NCI-H2029 treated with DMSO at 0.1 percent for 48 hours (cell line): Measurements from ENCODE around the gene DACH1.

ENCODE experiments used
- DNase-seq: peaks from one replicate; lab custom pipeline; 2025; lab: John Stamatoyannopoulos, UW

Gene DACH1

DNA sequence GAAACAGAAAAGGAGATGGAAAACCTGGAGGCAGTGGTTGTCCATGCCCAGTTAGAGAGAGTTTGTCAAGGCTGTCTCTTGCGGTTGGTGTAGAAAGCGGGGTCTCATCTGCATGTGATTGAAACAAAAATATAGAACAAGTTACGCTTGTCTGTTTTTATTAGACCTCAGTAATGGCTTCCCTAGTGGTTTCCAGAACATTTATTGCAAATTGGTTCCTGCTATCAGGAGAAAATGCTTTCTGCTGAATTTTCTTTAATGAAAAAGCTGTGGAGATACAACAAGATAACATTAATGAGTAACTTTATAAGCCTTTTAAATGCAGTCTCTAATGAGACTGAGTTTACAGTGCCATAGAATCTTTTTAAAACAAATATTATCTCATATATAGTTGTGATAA, 378.0 kb downstream of the DACH1 start:
- DNase-seq, result no peak

DNA sequence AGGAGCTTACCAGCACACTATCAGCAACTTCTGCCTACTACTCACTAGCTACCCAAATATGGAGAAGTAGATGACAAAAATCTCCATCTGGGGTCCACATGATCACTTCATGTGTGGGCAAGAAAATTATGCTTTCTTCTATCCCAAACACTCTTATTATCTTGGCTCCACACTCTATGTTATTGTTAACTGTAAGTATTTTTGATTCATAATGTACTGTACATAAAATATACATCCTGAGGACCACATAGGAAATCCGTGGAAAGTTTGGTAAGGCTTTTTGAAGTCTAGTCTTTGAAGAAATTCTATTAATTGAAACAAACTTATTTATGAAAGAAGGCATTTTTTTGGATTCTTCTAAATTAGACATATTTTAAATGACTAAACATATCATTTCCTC, 378.8 kb downstream of the DACH1 start:
- no peak for DNase-seq

DNA sequence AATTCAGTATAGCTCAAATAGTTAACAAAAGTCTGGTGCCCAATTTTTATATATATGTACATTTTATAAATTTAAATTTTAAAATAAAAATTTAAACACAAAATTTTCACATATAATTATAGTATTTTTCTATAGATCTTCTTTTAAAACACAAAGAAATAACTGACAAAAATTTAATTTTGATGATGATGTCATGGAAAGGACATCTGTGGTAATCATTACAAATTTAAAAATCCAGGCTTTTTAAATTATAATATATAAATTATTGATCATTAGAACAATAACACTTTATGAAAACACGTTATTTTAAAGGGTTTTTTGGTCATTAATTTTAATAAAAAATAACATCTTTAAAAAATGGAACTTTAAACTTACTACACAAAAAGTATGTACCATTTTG, 381.1 kb downstream of the DACH1 start:
- no peak for DNase-seq

DNA sequence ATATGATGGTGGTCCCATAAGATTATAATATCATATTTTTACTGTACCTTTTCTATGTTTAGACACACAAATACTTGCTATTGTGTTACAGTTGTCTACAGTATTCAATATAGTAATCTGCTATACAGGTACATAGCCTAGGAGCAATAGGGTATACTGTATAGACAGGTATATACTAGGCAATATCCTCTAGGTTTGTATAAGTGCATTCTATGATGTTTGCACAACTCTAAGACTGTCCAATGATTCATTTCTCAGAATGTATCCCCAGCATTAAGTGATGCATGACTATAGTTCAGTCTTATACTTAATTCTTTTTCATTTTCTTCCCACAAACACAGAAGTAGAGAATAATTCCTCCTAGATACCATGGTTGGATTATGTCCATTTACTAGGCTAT, 383.3 kb downstream of the DACH1 start:
- no peak for DNase-seq

DNA sequence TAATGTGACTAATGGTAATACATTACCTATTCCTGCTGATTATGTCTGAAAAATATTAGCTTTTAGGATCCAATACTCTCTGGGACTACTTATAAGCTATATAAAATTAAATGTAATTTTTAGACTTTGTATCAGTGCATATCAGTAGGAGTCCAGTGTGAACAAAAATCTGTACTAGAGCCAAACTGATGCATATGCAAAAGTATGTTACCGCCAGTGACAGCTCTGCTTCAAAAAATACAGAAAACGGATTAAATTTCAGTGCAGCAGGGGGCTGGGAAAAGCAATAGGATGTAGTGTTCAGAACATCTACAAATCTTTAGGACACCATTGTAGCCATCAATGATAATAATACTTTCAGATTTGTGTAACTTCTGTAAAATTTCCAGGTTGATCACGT, 385.5 kb downstream of the DACH1 start:
- no peak for DNase-seq

DNA sequence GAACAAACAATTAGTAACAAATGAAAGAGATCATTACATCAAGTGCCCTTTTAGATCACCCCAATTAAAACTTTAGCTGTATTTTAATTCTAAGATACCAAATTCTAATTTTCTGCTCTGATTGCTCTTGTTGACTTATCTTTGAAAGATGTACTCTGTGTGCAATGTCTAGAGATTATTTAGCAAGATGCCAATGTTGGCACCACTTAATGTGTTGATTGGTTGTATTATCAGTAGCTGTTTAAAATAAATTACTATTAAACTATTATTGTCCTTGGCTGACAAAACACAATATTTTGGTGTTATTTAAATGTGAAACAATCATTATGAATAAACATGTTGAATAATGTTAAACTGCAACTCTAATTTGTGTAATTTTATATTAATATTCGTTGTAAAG, 386.0 kb downstream of the DACH1 start:
- no peak for DNase-seq

DNA sequence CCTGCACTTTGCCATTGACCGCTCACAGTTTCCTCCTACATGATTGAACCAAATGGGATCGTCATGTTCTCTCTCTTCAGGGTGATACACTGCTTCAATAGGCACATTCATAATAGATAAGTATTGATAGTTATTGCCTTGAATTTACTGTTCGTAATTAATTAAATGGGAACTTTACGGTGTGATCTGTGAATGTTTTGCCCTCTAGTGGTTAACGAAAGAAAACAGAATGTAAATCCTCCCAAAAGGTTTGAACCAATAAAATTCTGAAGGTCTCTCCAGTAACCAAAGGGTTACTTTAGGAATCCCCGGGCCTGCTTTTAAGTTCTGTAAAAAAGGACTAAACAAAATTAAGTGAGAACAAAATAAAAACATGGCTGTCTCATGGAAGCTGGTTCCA, 389.3 kb downstream of the DACH1 start:
- DNase-seq, result no peak

DNA sequence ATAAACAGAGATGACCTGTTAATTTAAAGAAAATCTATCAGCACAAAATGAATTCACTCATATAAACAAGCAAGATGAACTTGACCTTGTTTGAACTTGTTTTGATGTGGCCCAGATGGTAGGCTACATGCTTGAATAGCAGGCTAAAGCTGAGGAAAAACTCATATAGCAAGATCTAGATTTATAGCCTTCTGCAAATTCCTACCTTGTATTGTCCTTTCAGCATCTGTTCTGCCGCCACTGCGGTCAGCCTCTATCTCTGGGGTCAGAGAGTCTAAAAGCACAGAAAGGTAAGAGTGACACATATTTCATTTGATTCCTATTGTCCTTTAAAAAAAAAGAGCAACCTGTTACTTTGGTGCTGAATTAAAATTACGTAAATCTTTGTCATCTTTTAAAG, 392.1 kb downstream of the DACH1 start:
- no peak for DNase-seq

DNA sequence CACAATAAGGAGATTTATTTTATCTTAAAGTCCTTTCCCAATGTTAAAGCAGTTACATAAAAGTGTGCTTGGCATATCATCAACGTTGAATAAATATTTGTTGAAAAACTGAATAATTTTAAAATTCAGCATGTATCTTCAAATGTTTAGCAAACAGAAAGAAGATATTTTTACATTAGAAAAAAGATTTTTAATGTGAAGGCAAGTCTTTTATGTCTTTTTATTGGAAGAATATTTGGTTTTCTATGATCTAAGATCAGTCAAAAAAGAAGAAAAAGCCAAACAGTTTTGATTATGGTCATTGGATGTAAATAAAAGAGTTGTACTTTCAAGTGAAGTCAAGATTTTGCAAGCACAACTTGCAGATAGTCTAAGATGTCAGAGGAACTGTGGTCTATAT, 397.4 kb downstream of the DACH1 start:
- DNase-seq, result no peak

DNA sequence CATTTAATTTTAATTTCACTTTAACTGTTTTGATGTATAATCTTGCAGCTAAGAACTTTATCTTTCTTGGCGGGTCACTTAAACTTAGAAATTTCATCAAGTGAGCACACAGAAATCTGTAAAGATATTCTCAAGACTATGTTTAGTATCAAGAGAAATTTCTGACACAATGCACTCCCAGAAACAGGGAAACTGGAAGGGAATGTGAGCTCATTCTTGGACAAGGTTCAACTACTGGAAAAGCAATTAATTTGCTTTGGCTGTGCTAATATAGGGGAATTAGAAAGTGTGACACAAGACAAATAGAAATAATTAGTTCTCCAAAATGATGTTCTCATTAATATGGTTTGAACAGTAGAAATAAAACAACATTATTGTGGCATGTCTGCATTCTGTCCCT, 402.3 kb downstream of the DACH1 start:
- no peak for DNase-seq

DNA sequence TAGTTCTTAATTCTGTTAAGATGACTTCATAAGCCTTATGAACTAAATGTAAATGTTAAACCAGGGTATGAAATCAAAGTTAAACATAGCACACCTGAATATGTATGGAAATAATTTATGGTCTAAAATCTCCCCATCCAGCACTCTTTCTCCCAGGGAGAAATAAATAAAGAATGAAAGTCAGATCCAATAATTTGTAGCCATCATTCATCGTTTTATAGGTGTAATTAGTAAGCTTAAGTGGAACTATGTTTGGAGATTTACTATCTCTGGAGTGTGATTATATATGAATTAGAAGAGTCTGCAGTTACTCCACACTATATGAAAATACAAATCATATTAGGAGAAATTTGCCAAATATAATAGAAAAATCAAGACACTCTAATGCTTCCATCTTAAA, 405.1 kb downstream of the DACH1 start:
- DNase-seq, result no peak

DNA sequence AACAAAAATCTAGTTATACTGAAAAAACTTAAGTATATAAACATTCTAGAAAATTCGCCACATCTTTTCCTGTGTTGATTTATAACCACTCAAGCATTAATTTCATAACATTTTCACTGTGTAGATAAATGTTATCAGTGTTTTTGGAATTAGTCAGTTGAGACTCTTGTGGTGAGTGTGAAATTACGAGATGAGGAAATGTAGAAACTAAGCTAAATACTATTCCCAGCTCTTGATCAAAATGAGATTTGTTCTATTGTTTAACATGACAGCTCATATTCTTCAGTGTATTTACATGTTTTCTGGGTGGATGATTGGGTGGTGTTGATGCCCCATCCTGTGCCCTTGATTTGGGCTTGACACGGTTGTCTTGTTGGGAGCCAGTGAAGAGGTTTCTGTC, 406.8 kb downstream of the DACH1 start:
- DNase-seq, result no peak

DNA sequence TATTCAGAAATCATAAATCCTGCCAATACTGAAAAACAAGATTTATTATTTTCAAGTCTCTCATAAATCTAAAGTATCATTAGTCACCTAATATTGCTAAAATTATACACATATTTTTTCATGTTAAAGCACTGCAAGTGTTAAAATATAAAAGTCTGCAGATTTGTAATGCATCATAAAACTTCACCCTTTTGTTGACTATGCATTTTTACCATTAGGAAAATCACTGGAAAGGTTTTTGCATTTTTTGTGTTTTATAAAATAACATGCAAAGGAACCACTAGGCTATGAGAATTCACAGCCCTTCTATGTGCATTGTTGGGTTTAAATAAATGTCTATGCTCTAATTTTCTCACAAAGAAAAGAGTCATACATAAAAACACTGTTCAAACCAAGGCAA, 407.3 kb downstream of the DACH1 start:
- DNase-seq, result no peak

DNA sequence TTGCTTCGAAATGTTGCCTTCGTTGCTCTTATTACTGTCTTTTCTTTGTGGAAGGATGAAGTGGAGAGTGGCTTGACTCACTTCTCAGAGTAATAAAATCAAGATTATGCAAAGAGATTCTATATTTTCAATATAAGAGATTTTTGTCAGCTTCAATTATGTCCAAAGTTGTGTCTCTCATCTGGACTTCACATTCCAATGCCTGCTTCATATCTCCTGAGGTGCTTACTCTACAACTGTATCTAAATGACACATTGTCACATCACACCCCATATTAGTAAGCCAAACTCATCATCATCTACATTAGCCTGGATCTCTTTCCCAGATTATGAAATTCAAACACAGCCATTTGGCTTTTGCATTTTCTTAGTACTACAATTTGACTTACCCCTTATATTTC, 409.4 kb downstream of the DACH1 start:
- no peak for DNase-seq

DNA sequence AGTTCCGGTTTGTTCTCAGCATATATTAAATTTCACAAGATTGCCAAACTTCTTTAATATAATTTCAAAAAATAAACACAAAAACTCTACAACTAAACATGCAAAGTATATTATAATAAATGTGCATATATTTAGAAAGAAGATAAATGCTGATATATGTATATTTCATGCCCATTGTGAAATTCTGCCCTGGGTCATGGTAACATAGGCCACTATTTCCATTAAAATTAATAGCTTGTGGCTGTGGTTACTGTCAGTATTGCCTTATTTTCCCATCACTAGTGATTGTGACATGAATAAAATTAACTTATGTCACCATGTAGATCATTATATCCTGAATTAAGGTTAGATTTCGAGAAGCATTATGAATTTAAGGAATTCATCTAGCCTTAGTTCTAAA, 410.9 kb downstream of the DACH1 start:
- no peak for DNase-seq

DNA sequence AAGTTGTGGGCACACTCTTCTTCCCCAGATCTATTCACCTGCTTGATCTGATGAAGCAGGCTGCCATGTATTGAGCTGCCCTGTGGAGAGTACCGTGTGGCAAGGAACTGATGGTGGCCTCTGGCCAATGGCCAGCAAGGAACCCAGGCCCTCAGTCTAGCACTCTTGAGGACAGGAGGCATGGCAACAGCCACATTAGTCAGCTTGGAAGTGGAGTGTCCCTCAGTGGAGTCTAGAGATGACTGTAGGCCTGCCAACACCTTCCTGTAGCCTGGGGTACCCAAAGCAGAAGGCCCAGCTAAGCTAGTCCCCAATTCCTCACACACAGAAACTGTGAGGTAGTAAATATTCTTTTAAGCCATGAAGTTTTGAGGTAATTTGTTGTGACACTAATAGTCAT, 412.5 kb downstream of the DACH1 start:
- no peak for DNase-seq

DNA sequence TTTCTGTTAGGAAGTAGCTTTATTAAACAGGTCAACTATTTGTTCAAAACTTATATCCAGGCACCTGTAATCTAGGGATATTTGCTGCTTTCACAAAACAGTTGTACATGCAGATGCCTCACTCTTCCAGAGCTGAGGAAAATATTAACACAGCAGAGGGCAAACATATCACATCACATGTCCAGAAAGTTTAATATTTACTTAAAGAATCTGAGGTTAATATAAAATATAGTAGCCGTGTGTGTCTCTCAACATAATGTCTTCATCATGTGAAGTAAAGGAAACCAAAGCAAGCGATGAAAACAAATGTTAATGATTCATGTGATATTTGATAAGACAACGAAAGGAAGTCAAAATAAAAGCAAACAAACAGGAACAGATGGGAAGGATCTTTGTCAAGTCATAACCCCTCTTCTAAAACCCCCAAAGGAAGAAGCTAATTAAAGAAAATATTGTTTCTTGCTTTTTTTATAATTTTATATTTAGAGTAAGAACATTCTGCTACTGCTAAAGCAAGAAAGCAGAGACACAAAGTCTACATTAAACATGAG, 418.8 kb downstream of the DACH1 start:
- no peak for DNase-seq

DNA sequence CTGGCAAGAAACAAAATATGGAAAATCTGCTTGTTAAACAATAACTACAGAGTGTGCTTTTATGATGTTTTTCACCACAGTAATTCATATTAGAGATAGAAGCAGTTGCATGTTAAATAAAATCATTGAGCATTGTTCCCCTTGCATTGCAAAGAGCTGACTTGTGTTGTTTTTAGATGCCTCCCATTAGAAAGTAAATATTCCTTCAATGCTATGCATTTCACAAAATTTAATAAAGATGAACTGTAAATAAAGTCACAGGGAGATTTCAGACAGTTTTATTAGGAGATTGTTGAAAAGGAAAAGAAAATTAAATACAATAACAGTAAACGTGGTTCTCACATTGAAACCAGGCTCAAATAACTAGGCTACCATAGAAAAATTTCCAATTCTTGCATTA, 429.3 kb downstream of the DACH1 start:
- DNase-seq, result no peak

DNA sequence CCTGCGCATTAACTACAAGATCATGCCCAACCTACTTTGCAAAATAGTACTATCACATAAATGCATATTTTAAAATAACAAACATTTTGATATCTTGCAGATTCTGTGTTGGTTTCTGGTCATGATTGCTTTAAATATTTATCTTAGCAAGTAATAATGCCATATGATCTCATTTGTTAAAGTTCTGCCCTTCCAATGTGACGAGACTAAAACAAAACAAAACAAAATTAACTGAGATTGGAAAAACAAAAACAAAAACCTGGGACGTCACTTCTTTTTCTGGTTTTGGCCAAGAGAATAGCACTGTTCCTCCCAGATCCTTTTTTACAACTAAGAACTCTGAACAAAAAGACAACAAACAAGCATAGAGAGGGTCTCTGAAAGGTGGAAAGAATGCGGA, 436.3 kb downstream of the DACH1 start:
- DNase-seq, result no peak

DNA sequence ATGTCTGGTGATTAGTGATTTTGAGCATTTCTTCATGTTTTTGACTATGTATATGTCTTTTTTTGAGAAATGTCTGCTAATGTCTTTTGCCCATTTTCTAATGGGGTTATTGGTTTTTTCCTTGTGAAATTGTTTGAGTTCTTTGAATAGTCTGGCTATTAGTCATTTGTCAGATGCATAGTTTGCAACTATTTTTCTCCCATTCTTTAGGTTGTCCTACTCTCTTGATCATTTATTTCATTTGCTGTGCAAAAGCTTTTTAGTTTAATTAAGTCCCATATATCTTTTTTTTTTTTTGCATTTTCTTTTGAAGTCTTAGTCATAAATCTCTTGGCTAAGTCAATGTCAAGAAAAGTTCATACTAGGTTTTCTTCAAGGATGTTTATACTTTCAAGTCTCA, 449.8 kb downstream of the DACH1 start:
- no peak for DNase-seq

DNA sequence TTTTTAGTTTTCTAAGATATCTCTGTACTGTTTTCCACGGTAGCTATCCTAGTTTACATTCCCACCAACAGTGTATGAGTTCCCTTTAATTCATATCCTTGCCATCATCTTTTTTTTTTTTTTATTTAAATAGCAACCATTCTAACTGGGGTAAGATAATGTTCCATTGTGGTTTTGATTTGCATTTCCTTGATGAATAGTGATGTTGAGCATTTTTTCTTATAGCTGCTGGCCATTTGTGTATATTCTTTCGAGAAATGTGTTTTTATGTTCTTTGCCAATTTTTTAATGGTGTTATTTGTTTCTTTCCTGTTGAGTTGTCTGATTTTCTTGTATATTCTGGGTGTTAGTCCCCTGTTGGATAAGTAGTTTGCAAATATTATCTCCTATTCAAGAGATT, 454.8 kb downstream of the DACH1 start:
- no peak for DNase-seq

DNA sequence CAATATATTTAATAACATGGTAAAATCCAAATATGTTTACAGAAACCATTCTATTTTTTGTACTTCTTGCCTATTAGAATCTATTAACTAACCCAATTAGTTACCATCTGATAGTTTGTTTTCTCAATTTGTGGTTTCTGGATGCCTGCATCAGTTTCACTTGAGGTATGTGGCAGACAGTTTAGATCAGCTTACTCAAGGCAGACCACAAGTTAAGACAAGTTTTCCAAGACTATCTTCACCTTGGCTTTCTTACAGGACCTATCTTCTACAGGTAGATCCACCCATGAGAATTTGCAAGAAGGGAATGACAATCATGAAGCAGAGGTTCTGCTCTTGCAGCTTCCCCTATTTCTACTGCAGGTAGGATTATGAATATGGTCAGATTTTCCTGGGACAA, 458.6 kb downstream of the DACH1 start:
- no peak for DNase-seq

DNA sequence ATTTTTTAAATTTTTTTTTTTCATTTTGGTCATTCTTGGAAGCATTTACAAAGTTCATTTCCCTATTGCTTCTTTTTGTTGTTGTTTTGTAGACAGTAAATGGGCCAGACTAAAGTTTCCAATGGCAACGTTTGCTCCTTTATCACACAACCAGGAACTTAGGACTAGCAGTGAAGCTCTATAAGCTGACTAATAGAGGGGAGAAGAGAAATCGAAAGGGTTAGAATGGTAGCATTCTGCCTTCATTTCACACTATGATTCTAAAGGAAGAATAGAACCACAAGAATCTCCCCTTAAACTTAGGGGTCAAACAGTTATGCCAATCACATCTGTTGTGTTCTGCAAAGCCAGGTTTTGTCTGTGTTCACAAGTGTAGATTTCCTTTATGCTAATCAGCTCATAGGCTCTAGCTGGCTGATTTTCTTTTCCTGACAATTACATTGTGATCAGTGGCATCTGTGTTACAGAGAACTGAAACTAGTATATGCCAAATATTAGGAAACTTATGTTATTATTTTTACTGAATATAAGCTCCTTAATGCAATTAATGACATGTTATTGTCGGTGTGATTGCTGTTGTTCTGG, 467.3 kb downstream of the DACH1 start:
- no peak for DNase-seq

DNA sequence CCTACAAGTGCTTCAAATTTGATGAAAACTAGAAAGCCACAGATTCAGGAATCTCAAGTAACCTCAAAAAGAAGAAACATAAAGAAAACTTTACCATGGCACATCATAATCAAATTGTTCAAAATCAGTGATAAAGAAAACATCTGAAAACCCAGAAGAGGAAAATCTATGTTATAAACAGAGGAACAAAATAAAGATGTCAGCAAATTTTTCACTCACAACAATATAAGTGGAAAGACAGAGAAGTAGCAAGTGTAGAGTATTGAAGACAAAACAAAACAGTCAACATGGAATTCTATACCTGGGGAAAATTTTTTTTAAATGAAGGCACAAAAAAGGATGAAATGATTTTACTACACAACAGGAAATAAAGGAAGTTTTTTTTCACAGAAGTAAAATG, 470.9 kb downstream of the DACH1 start:
- DNase-seq, result no peak

DNA sequence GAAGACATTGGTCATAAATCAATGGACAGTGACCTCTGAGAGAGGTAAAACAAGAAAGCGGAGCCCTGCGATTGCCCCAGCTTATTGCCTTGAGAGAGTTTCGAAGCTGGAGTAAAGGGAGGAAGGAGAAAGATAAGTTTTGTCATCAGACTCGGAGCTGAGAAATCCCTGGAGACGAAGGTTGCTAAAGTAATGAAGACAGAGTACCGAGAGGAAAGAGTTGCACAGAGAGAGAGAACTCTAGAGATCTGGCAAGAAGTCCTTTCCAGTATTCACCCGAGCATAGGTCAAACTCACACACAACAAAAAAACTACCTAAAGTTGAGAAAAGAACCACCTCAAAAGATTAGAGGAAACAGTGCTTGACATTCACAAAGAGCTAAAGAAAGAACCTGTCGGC, 472.0 kb downstream of the DACH1 start:
- no peak for DNase-seq
